ENCODE results near the gene MRPL40. TPM values are rescaled to one million over a fixed set of nuclear protein-coding genes. Genes with fewer than 3 reads are reported as not detected.

Gene MRPL40
- total RNA-seq, 1 donor from 2014 or later, result 24.4 TPM

DNA sequence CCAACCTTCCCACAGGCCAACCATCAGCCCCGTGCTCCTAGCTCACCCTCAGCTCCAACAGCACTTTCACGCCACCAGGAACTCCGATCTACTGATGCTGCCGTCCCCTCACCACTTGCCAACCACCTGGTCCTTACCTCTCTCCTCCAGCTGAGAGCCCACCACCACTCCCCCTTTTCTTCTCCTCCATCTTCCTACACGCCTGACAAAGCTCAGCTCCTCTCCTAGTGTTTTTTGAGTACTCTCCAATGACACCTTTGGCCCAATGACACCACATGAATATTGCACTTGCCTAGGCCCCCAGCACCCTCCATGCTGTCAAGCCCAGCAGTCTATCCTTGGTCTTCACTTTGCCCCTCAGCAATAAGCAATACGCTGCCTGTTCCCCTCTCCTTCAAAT lies 31.5 kb upstream of the MRPL40 start:
- Mint-ChIP-seq H3K36me3 (ENCODE audit: unreplicated experiment) (no peaks in the 10 kb centered on the region), H3K27ac (ENCODE audit: unreplicated experiment) (peak overlapping the region; percentile 35), H3K4me3 (ENCODE audit: unreplicated experiment) (no peak overlapping the region), H3K4me1 (ENCODE audit: low read depth, unreplicated experiment) (peaks cover 9% of the 10 kb centered on the region), H3K9me3 (ENCODE audit: unreplicated experiment) (no peaks in the 10 kb centered on the region), H3K27me3 (ENCODE audit: unreplicated experiment) (no peaks in the 10 kb centered on the region)
- DNase-seq, result no peak
- TF ChIP-seq, protein P1, sequence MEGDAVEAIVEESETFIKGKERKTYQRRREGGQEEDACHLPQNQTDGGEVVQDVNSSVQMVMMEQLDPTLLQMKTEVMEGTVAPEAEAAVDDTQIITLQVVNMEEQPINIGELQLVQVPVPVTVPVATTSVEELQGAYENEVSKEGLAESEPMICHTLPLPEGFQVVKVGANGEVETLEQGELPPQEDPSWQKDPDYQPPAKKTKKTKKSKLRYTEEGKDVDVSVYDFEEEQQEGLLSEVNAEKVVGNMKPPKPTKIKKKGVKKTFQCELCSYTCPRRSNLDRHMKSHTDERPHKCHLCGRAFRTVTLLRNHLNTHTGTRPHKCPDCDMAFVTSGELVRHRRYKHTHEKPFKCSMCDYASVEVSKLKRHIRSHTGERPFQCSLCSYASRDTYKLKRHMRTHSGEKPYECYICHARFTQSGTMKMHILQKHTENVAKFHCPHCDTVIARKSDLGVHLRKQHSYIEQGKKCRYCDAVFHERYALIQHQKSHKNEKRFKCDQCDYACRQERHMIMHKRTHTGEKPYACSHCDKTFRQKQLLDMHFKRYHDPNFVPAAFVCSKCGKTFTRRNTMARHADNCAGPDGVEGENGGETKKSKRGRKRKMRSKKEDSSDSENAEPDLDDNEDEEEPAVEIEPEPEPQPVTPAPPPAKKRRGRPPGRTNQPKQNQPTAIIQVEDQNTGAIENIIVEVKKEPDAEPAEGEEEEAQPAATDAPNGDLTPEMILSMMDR (IDR thresholded peaks at IDR 0.05; ENCODE audit: partially characterized antibody, unreplicated experiment), result no peak

DNA sequence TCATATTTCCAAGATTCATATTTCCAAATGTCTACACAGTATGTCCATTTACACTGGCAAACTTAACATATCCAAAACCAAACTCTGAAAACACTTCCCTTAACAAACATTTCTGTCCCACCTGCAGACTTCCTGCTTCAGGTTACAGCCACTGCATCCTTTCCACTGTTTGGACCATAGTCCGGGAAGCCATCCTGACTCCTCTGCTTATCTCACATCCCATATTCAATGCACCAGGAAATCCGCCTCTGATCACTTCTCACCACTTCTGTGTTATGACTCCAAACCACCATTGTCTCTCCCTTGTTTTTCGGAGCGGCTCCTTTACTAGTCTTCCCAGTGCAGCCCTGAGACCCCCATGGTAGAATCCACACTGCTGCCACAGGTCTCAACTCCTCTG lies 30.9 kb upstream of the MRPL40 start:
- Mint-ChIP-seq H3K27ac (ENCODE audit: unreplicated experiment) (no peak overlapping the region), H3K4me1 (ENCODE audit: low read depth, unreplicated experiment) (peaks cover 9% of the 10 kb centered on the region), H3K36me3 (ENCODE audit: unreplicated experiment) (no peaks in the 10 kb centered on the region), H3K9me3 (ENCODE audit: unreplicated experiment) (no peaks in the 10 kb centered on the region), H3K4me3 (ENCODE audit: unreplicated experiment) (no peak overlapping the region), H3K27me3 (ENCODE audit: unreplicated experiment) (no peaks in the 10 kb centered on the region)
- TF ChIP-seq, protein P1 (IDR thresholded peaks at IDR 0.05; ENCODE audit: partially characterized antibody, unreplicated experiment), result no peak
- DNase-seq, result no peak

DNA sequence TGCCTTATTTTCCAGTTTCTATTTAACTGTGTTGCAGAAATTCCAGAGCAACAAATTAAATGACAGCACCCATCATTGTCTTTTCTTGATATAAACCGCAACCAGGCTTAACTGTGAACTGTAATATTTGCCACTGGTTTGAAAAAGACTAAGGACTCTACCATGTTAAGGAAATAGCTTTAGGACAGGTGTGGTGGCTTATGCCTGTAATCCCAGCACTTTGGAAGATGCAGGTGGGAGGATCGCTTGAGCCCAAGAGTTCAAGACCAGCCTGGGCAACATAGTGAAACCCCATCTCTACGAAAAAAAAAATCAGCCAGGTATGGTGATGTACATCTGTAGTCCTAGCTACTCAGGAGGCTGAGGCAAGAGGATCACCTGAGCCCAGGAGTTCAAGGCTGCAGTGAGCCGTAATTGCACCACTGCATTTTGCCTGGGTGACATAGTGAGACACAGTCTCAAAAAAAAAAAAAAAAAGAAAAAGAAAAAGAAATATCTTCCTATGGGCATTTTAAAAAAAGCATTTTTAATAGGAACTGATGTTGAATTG lies 29.6 kb upstream of the MRPL40 start:
- Mint-ChIP-seq H3K36me3 (ENCODE audit: unreplicated experiment) (no peaks in the 10 kb centered on the region), H3K4me3 (ENCODE audit: unreplicated experiment) (no peak overlapping the region), H3K9me3 (ENCODE audit: unreplicated experiment) (no peaks in the 10 kb centered on the region), H3K27me3 (ENCODE audit: unreplicated experiment) (no peaks in the 10 kb centered on the region), H3K4me1 (ENCODE audit: low read depth, unreplicated experiment) (peaks cover 9% of the 10 kb centered on the region), H3K27ac (ENCODE audit: unreplicated experiment) (no peak overlapping the region)
- DNase-seq, result no peak
- TF ChIP-seq, protein P1 (IDR thresholded peaks at IDR 0.05; ENCODE audit: partially characterized antibody, unreplicated experiment), result no peak

- no peak for DNase-seq
- TF ChIP-seq, protein P1 (IDR thresholded peaks at IDR 0.05; ENCODE audit: partially characterized antibody, unreplicated experiment), result no peak
- Mint-ChIP-seq H3K27ac (ENCODE audit: unreplicated experiment) (no peak overlapping the region), H3K4me3 (ENCODE audit: unreplicated experiment) (no peak overlapping the region), H3K4me1 (ENCODE audit: low read depth, unreplicated experiment) (peaks cover 6% of the 10 kb centered on the region), H3K9me3 (ENCODE audit: unreplicated experiment) (no peaks in the 10 kb centered on the region), H3K27me3 (ENCODE audit: unreplicated experiment) (no peaks in the 10 kb centered on the region), H3K36me3 (ENCODE audit: unreplicated experiment) (no peaks in the 10 kb centered on the region)
These were observed 27.7 kb upstream of the MRPL40 start for GRCh38 chr22:19404676-19405075.

DNA sequence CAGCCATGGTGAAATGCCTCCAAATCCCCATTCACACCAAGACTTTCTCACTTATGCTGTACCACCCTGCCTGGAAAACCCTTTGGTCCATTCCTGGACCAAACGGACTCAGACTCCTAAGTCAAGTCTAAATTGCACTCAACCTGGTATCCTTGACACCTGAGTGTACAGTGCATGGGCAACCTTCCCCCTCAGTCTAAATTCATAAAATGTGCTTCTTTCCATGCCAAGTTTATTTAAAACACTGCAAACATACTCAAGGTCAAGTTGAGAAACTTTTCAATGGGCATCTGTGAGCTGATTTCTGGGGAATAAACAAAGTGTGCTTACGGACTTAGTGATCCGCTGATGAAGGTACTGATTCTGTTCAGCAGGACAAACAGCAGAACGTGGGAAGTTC lies 27.2 kb upstream of the MRPL40 start:
- TF ChIP-seq, protein P1 (IDR thresholded peaks at IDR 0.05; ENCODE audit: partially characterized antibody, unreplicated experiment), result no peak
- no peaks in the 10 kb centered on the region for H3K9me3 Mint-ChIP-seq (ENCODE audit: unreplicated experiment)
- no peak for DNase-seq
- no peak overlapping the region for H3K27ac Mint-ChIP-seq (ENCODE audit: unreplicated experiment)
- no peaks in the 10 kb centered on the region for H3K36me3 Mint-ChIP-seq (ENCODE audit: unreplicated experiment)
- no peaks in the 10 kb centered on the region for H3K27me3 Mint-ChIP-seq (ENCODE audit: unreplicated experiment)
- peaks cover 6% of the 10 kb centered on the region for H3K4me1 Mint-ChIP-seq (ENCODE audit: low read depth, unreplicated experiment)
- no peak overlapping the region for H3K4me3 Mint-ChIP-seq (ENCODE audit: unreplicated experiment)

Measured in glutamatergic neuron (in vitro differentiated cells).